ENCODE measurements around the gene KPNA4.
"Not testable (repeated sequence)": the region's sequence is repeated elsewhere in the genome, so short reads cannot be mapped to it uniquely, and the experiment has no call there.

KPNA4 gene

GRCh38 chr3:160470181-160470580 is 95.2 kb downstream of the KPNA4 start:
- no peaks in the 10 kb centered on the region for H3K9me3 ChIP-seq (replicated peaks; ENCODE audit: low read length)
- H3K4me3 ChIP-seq (ENCODE audit: low read length) = no peak overlapping the region
- no peaks in the 10 kb centered on the region for H3K36me3 ChIP-seq (ENCODE audit: insufficient read depth, low read length)
- no peak overlapping the region for H3K9ac ChIP-seq (ENCODE audit: low read depth, low read length)
- no peaks in the 10 kb centered on the region for H3K27me3 ChIP-seq (ENCODE audit: control insufficient read depth, insufficient read depth, low read length)
- H3K4me1 ChIP-seq (ENCODE audit: control insufficient read depth, insufficient read depth, low read length) = peaks cover 29% of the 10 kb centered on the region
- H3K4me2 ChIP-seq (ENCODE audit: low read length) = no peak overlapping the region

- H3K9ac ChIP-seq (ENCODE audit: low read depth, low read length) = no peak overlapping the region
- no peaks in the 10 kb centered on the region for H3K27me3 ChIP-seq (ENCODE audit: control insufficient read depth, insufficient read depth, low read length)
Observed at GRCh38 chr3:160464971-160465370, 100.4 kb downstream of the KPNA4 start.

GRCh38 chr3:160464321-160464720 is 101.0 kb downstream of the KPNA4 start:
- Histone ChIP-seq H3K4me2 (ENCODE audit: low read length) (no peak overlapping the region), H3K36me3 (ENCODE audit: insufficient read depth, low read length) (no peaks in the 10 kb centered on the region), H3K27me3 (ENCODE audit: control insufficient read depth, insufficient read depth, low read length) (no peaks in the 10 kb centered on the region), H3K4me3 (ENCODE audit: low read length) (no peak overlapping the region), H3K4me1 (ENCODE audit: control insufficient read depth, insufficient read depth, low read length) (peaks cover 7% of the 10 kb centered on the region), H3K9ac (ENCODE audit: low read depth, low read length) (no peak overlapping the region), H3K9me3 (replicated peaks; ENCODE audit: low read length) (no peaks in the 10 kb centered on the region)

More at GRCh38 chr3:160464971-160465370, 100.4 kb downstream of the KPNA4 start:
- peaks cover 7% of the 10 kb centered on the region for H3K4me1 ChIP-seq (ENCODE audit: control insufficient read depth, insufficient read depth, low read length)
- H3K4me3 ChIP-seq (ENCODE audit: low read length) = no peak overlapping the region
- H3K36me3 ChIP-seq (ENCODE audit: insufficient read depth, low read length) = no peaks in the 10 kb centered on the region
- H3K4me2 ChIP-seq (ENCODE audit: low read length) = no peak overlapping the region
- H3K9me3 ChIP-seq (replicated peaks; ENCODE audit: low read length) = no peaks in the 10 kb centered on the region

GRCh38 chr3:160460033-160460432 is 105.3 kb downstream of the KPNA4 start:
- H3K27me3 ChIP-seq (ENCODE audit: control insufficient read depth, insufficient read depth, low read length) = peaks cover 3% of the 10 kb centered on the region
- H3K4me2 ChIP-seq (ENCODE audit: low read length) = no peak overlapping the region
- no peak overlapping the region for H3K4me3 ChIP-seq (ENCODE audit: low read length)
- no peaks in the 10 kb centered on the region for H3K36me3 ChIP-seq (ENCODE audit: insufficient read depth, low read length)
- peaks cover 7% of the 10 kb centered on the region for H3K4me1 ChIP-seq (ENCODE audit: control insufficient read depth, insufficient read depth, low read length)
- H3K9me3 ChIP-seq (replicated peaks; ENCODE audit: low read length) = no peaks in the 10 kb centered on the region
- H3K9ac ChIP-seq (ENCODE audit: low read depth, low read length) = no peak overlapping the region

GRCh38 chr3:160459450-160459970 is 105.9 kb downstream of the KPNA4 start:
- Histone ChIP-seq H3K4me1 (ENCODE audit: control insufficient read depth, insufficient read depth, low read length) (peaks cover 7% of the 10 kb centered on the region), H3K9ac (ENCODE audit: low read depth, low read length) (no peak overlapping the region), H3K4me3 (ENCODE audit: low read length) (no peak overlapping the region), H3K9me3 (replicated peaks; ENCODE audit: low read length) (no peaks in the 10 kb centered on the region), H3K4me2 (ENCODE audit: low read length) (no peak overlapping the region), H3K36me3 (ENCODE audit: insufficient read depth, low read length) (no peaks in the 10 kb centered on the region), H3K27me3 (ENCODE audit: control insufficient read depth, insufficient read depth, low read length) (peaks cover 3% of the 10 kb centered on the region)

- H3K27me3 ChIP-seq (ENCODE audit: control insufficient read depth, insufficient read depth, low read length) = peaks cover 3% of the 10 kb centered on the region
- H3K9ac ChIP-seq (ENCODE audit: low read depth, low read length) = no peak overlapping the region
- no peak overlapping the region for H3K4me3 ChIP-seq (ENCODE audit: low read length)
- H3K4me1 ChIP-seq (ENCODE audit: control insufficient read depth, insufficient read depth, low read length) = peaks cover 7% of the 10 kb centered on the region
- no peaks in the 10 kb centered on the region for H3K9me3 ChIP-seq (replicated peaks; ENCODE audit: low read length)
- no peak overlapping the region for H3K4me2 ChIP-seq (ENCODE audit: low read length)
- no peaks in the 10 kb centered on the region for H3K36me3 ChIP-seq (ENCODE audit: insufficient read depth, low read length)
Observed at GRCh38 chr3:160458151-160458550, 107.2 kb downstream of the KPNA4 start.

GRCh38 chr3:160455846-160456245 is 109.5 kb downstream of the KPNA4 start:
- Histone ChIP-seq H3K4me2 (ENCODE audit: low read length) (no peak overlapping the region), H3K36me3 (ENCODE audit: insufficient read depth, low read length) (no peaks in the 10 kb centered on the region), H3K4me3 (ENCODE audit: low read length) (no peak overlapping the region), H3K9me3 (replicated peaks; ENCODE audit: low read length) (no peaks in the 10 kb centered on the region), H3K9ac (ENCODE audit: low read depth, low read length) (no peak overlapping the region), H3K4me1 (ENCODE audit: control insufficient read depth, insufficient read depth, low read length) (peaks cover 9% of the 10 kb centered on the region), H3K27me3 (ENCODE audit: control insufficient read depth, insufficient read depth, low read length) (peaks cover 3% of the 10 kb centered on the region)

- H3K4me2 ChIP-seq (ENCODE audit: low read length) = no peak overlapping the region
- H3K4me1 ChIP-seq (ENCODE audit: control insufficient read depth, insufficient read depth, low read length) = peaks cover 17% of the 10 kb centered on the region
- no peaks in the 10 kb centered on the region for H3K36me3 ChIP-seq (ENCODE audit: insufficient read depth, low read length)
- H3K27me3 ChIP-seq (ENCODE audit: control insufficient read depth, insufficient read depth, low read length) = peaks cover 3% of the 10 kb centered on the region
- no peaks in the 10 kb centered on the region for H3K9me3 ChIP-seq (replicated peaks; ENCODE audit: low read length)
- H3K9ac ChIP-seq (ENCODE audit: low read depth, low read length) = no peak overlapping the region
- H3K4me3 ChIP-seq (ENCODE audit: low read length) = no peak overlapping the region
Observed at GRCh38 chr3:160454995-160455394, 110.4 kb downstream of the KPNA4 start.

GRCh38 chr3:160452251-160452650 is 113.1 kb downstream of the KPNA4 start:
- not testable (repeated sequence) for H3K27me3 ChIP-seq (ENCODE audit: control insufficient read depth, insufficient read depth, low read length); H3K4me2 ChIP-seq (ENCODE audit: low read length); H3K4me3 ChIP-seq (ENCODE audit: low read length)

GRCh38 chr3:160451602-160452001 is 113.8 kb downstream of the KPNA4 start:
- Histone ChIP-seq H3K4me3 (ENCODE audit: low read length) (no peak overlapping the region), H3K9me3 (replicated peaks; ENCODE audit: low read length) (no peaks in the 10 kb centered on the region), H3K9ac (ENCODE audit: low read depth, low read length) (no peak overlapping the region), H3K4me2 (ENCODE audit: low read length) (no peak overlapping the region), H3K27me3 (ENCODE audit: control insufficient read depth, insufficient read depth, low read length) (no peaks in the 10 kb centered on the region), H3K36me3 (ENCODE audit: insufficient read depth, low read length) (peaks cover 2% of the 10 kb centered on the region), H3K4me1 (ENCODE audit: control insufficient read depth, insufficient read depth, low read length) (peaks cover 33% of the 10 kb centered on the region)

More at GRCh38 chr3:160452251-160452650, 113.1 kb downstream of the KPNA4 start:
- H3K36me3 ChIP-seq (ENCODE audit: insufficient read depth, low read length); H3K9ac ChIP-seq (ENCODE audit: low read depth, low read length); H3K9me3 ChIP-seq (replicated peaks; ENCODE audit: low read length): not testable (repeated sequence)
- H3K4me1 ChIP-seq (ENCODE audit: control insufficient read depth, insufficient read depth, low read length) = peaks cover 28% of the 10 kb centered on the region

GRCh38 chr3:160450846-160451245 is 114.5 kb downstream of the KPNA4 start:
- Histone ChIP-seq H3K9me3 (replicated peaks; ENCODE audit: low read length) (no peaks in the 10 kb centered on the region), H3K36me3 (ENCODE audit: insufficient read depth, low read length) (peaks cover 8% of the 10 kb centered on the region), H3K27me3 (ENCODE audit: control insufficient read depth, insufficient read depth, low read length) (no peaks in the 10 kb centered on the region), H3K9ac (ENCODE audit: low read depth, low read length) (peak overlapping the region; percentile 81), H3K4me2 (ENCODE audit: low read length) (peak overlapping the region; percentile 82), H3K4me1 (ENCODE audit: control insufficient read depth, insufficient read depth, low read length) (peaks cover 35% of the 10 kb centered on the region), H3K4me3 (ENCODE audit: low read length) (peak overlapping the region; percentile 81)

All from skeletal muscle satellite cell (primary cell).